DOHH2 (cell line): ENCODE data around the gene PIGQ.

Experiments
- CTCF ChIP-seq: fragments of 200-600 bp; sonication (generic); IDR thresholded peaks from one replicate; pipeline ENCODE4 v1.5.1; 2014; ENCODE audit warnings: antibody characterized with exemption, mild to moderate bottlenecking, low read depth, low read length; ENCODE audit not compliant: poor library complexity, severe bottlenecking
- EZH2phosphoT487 ChIP-seq: fragments of 200-600 bp; sonication (generic); IDR thresholded peaks from 2 replicates; pipeline ENCODE4 v1.6.1; 2017; ENCODE audit warnings: borderline replicate concordance, mild to moderate bottlenecking, antibody characterized with exemption, low read length, moderate library complexity, mixed read lengths

- TF ChIP-seq CTCF (peak; percentile 31), EZH2phosphoT487 (no peak)
Measured at GRCh38 chr16:537415-538335, 32.1 kb upstream of the PIGQ start.
